GM13977 (cell line): ENCODE results near the gene AFF4.

Experiments used
- DNase-seq: peaks from one replicate; pipeline ENCODE4 v3.0.0; 2012; ENCODE audit warnings: low spot score
- in situ Hi-C: fragments of 300-500 bp; cut with MboI; formaldehyde crosslinking; loops from one replicate; pipeline ENCODE4 v1.12.0; 2022; ENCODE audit warnings: low sequenced_read_pairs, low pct_unique_long_range_greater_than_20kb, mixed read lengths, inconsistent platforms; ENCODE audit not compliant: unreplicated experiment
- TF ChIP-seq, protein P1 (sequence below): IDR thresholded peaks from 2 replicates; pipeline ENCODE4 v1.5.1; 2012; ENCODE audit warnings: mild to moderate bottlenecking, control low read depth; ENCODE audit not compliant: insufficient read depth; ENCODE audit errors: extremely low read depth, missing control alignments

AFF4 gene

DNA sequence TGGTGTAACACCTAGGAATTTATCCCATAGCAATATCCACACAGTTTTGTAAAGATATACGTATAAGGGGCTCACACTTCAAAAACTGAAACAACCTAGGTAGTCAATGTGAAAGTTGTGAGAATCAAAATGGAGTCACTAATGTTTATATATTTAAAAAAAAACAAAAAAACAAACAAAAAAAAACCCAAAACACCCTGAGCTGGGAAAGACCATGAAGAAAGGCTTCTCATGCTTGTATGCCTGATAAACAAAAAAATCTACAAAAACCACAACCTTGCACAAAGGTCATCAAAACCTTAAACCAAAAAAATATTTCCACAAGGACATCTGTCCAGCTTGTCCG, 35.4 kb downstream of the AFF4 start:
- TF ChIP-seq, protein P1, sequence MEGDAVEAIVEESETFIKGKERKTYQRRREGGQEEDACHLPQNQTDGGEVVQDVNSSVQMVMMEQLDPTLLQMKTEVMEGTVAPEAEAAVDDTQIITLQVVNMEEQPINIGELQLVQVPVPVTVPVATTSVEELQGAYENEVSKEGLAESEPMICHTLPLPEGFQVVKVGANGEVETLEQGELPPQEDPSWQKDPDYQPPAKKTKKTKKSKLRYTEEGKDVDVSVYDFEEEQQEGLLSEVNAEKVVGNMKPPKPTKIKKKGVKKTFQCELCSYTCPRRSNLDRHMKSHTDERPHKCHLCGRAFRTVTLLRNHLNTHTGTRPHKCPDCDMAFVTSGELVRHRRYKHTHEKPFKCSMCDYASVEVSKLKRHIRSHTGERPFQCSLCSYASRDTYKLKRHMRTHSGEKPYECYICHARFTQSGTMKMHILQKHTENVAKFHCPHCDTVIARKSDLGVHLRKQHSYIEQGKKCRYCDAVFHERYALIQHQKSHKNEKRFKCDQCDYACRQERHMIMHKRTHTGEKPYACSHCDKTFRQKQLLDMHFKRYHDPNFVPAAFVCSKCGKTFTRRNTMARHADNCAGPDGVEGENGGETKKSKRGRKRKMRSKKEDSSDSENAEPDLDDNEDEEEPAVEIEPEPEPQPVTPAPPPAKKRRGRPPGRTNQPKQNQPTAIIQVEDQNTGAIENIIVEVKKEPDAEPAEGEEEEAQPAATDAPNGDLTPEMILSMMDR = no peak
- in situ Hi-C loops = no loop called here
- no peak for DNase-seq

DNA sequence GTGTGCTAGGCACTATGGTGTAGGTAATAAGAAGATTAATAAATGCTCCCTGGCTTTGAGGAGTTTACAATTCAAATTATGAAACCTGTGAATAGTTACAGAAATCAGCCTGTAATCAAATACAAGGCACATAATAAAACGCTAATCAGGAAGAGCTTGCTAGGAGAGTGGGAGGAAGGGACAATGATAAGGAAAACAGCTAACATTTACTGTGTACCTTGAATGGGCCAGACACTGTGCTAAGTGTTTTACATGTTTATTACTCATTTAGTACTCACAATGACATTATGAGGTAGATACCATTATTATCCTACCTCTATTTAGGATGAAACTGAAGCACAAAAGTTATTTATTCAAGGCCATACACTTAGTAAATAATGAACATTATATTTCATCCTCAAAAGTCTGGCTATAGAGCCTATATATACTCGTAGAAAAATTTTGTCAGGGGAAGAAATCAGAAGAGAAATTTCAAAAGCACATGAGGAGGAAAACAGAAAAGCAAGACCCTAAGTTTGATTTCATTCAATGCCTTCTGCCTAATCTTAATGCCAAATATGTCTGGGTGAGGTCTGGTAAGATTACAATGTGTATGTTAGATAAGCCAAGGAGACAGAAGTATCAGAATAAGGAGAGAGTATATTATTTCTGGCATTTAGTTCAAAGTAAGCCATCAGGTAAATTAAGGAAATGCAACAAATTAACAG, 35.9 kb downstream of the AFF4 start:
- DNase-seq = no peak
- in situ Hi-C loops = no loop called here
- TF ChIP-seq, protein P1 = no peak

DNA sequence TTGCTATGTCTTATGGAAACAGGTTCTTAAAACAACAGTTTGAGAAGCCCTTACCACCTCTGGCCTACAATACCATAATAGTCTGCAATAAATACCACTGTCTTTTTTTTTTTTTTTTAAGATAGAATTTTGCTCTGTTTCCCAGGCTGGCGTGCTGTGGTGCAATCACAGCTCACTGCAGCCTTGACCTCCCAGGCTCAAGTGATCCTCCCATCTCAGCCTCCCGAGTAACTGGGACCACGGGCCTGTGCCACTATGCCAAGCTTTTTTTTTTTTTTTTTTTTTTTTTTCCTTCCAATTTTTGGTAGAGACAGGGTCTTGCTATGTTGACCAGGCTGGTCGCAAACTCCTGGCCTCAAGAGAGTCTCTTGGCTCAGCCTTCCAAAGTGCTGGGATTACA, 37.0 kb downstream of the AFF4 start:
- in situ Hi-C loops = no loop called here
- TF ChIP-seq, protein P1 = no peak

DNA sequence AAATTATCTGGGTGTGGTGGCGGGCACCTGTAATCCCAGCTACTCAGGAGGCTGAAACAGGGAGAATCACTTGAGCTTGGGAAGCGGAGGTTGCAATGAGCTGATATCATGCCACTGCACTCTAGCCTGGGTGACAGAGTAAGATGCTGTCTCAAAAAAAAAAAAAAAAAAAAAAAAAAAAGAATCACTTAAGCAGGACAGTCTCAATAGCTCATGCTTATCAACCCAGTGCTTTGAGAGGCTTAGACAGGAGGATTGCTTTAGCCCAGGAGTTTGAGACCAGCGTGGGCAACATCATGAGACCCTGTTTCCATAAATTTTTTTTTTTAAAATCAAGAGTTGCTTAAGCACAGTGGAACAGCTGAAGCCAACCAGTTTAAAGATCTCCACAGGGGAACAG, 47.3 kb downstream of the AFF4 start:
- TF ChIP-seq, protein P1 = no peak
- no peak for DNase-seq
- in situ Hi-C loops = no loop called here

More for the DNA sequence above, 37.0 kb downstream of the AFF4 start:
- no peak for DNase-seq

DNA sequence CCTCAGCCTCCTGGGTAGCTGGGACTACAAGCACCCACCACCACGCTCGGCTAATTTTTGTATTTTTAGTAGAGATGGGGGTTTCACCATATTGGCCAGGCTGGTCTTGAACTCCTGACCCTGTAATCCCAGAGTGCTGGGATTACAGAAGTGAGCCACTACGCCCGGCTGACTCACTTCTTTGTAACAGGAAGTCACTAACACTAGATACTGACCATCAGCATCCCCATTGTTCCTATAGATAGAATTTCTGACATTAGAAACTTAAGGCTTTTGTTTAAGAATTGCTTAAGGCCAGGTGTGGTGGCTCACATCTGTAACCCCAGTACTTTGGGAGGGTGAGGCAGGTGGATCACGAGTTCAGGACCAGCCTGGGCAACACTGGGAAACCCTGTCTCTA, 47.8 kb downstream of the AFF4 start:
- DNase-seq = no peak
- TF ChIP-seq, protein P1 = no peak
- in situ Hi-C loops = no loop called here

DNA sequence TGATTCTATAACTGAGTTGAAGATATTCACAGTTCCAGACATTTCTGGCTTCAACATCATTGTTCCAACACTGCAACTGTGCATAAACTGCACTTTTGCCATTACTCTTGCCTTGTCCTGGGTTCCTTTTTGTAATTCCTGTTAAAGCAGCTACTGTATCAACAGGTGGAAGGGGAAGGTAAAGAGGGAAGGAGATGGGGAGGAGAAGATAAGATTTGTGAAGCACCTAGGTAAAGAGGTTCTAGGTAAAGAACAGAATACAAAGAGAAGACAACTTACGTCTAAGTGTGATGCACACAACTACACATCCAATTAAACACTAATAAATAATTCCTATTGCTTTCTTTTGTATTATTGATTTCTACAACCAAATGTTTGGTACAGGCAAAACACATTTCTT, 53.7 kb downstream of the AFF4 start:
- no peak for DNase-seq
- in situ Hi-C loops = no loop called here
- TF ChIP-seq, protein P1 = no peak
